WTC11 (cell line): Measurements from ENCODE around the gene ITCH. TPM values are rescaled to one million over a fixed set of nuclear protein-coding genes. Genes with fewer than 3 reads are reported as not detected.

Experiments
- ATAC-seq: fragments of 200-7000 bp; cut with Tn5 transposase; 2 replicates; pipeline ENCODE4 v1.10.0; 2021; ENCODE audit warnings: mild to moderate bottlenecking, moderate library complexity
- CTCF ChIA-PET: fragments of 300-600 bp; sonication (Branson Sonifier 250); formaldehyde crosslinking; loops from one replicate; lab custom pipeline; 2021; ENCODE audit warnings: antibody characterized with exemption; lab: Charles Lee
- POLR2A ChIA-PET: fragments of 350-600 bp; sonication (Branson Sonifier 250); formaldehyde crosslinking; loops from one replicate; lab custom pipeline; 2021; ENCODE audit warnings: antibody characterized with exemption; lab: Charles Lee
- DNase-seq: peaks from one replicate; pipeline ENCODE4 v3.0.0; 2021; ENCODE audit warnings: low spot score
- H3K27ac Mint-ChIP-seq: 2 replicates; pipeline ENCODE4 v1.8.0; 2021; ENCODE audit warnings: mixed read lengths
- H3K27me3 Mint-ChIP-seq: 2 replicates; pipeline ENCODE4 v1.8.0; 2021; ENCODE audit warnings: low read depth, mild to moderate bottlenecking, moderate library complexity, mixed read lengths
- H3K36me3 Mint-ChIP-seq: 2 replicates; pipeline ENCODE4 v1.8.0; 2021; ENCODE audit warnings: mixed read lengths
- H3K4me1 Mint-ChIP-seq: 2 replicates; pipeline ENCODE4 v1.8.0; 2022; ENCODE audit warnings: mixed read lengths
- H3K4me3 Mint-ChIP-seq: 2 replicates; pipeline ENCODE4 v1.8.0; 2021; ENCODE audit warnings: mild to moderate bottlenecking, moderate library complexity, mixed read lengths
- H3K9me3 Mint-ChIP-seq: 2 replicates; pipeline ENCODE4 v1.8.0; 2021; ENCODE audit warnings: mixed read lengths
- KAT7 ChIP-seq: sonication (generic); formaldehyde crosslinking; IDR thresholded peaks from 2 replicates; pipeline ENCODE4 v1.8.1; 2023; ENCODE audit warnings: missing genetic modification reagents, mild to moderate bottlenecking, borderline replicate concordance
- NFATC4 ChIP-seq: fragments of 250-450 bp; sonication (Bioruptor Pico); IDR thresholded peaks from 2 replicates; pipeline ENCODE4 v1.9.0; 2021; ENCODE audit warnings: mild to moderate bottlenecking
- NR3C1 ChIP-seq: sonication (generic); formaldehyde crosslinking; conservative IDR thresholded peaks from 2 replicates; pipeline ENCODE4 v1.8.1; 2023; ENCODE audit warnings: low read depth, mild to moderate bottlenecking, missing genetic modification reagents
- ZNF121 ChIP-seq: sonication (generic); formaldehyde crosslinking; IDR thresholded peaks from 2 replicates; pipeline ENCODE4 v1.8.0; 2023; ENCODE audit warnings: missing genetic modification reagents
- total RNA-seq: library from RNA; stranded (reverse); gene quantifications from 3 replicates; pipeline ENCODE4 v1.2.3, GENCODE V29; 2021
- TF ChIP-seq, protein P1 (sequence below): fragments of 250-450 bp; sonication (Bioruptor Pico); IDR thresholded peaks from 2 replicates; pipeline ENCODE4 v1.8.0; 2021; ENCODE audit warnings: mild to moderate bottlenecking
- TF ChIP-seq, protein P2 (sequence below): sonication (generic); formaldehyde crosslinking; IDR thresholded peaks from 2 replicates; pipeline ENCODE4 v1.8.1; 2022; ENCODE audit warnings: mild to moderate bottlenecking, moderate library complexity, missing genetic modification reagents
- TF ChIP-seq, protein P3 (sequence below): sonication (generic); formaldehyde crosslinking; IDR thresholded peaks from 2 replicates; pipeline ENCODE4 v1.8.0; 2023; ENCODE audit warnings: missing genetic modification reagents, mild to moderate bottlenecking, borderline replicate concordance
- TF ChIP-seq, protein P4 (sequence below): sonication (generic); formaldehyde crosslinking; IDR thresholded peaks from 2 replicates; pipeline ENCODE4 v1.8.0; 2022; ENCODE audit warnings: mild to moderate bottlenecking, missing genetic modification reagents
- TF ChIP-seq, protein P5 (sequence below): sonication (generic); formaldehyde crosslinking; conservative IDR thresholded peaks from 2 replicates; pipeline ENCODE4 v1.8.1; 2022; ENCODE audit warnings: mild to moderate bottlenecking, missing genetic modification reagents
- TF ChIP-seq, protein P6 (sequence below): sonication (generic); formaldehyde crosslinking; IDR thresholded peaks from 2 replicates; pipeline ENCODE4 v1.8.0; 2023; ENCODE audit warnings: mild to moderate bottlenecking, missing genetic modification reagents

Gene ITCH
- total RNA-seq, 1 experiment from 2014 or later, result 35.8 TPM

DNA sequence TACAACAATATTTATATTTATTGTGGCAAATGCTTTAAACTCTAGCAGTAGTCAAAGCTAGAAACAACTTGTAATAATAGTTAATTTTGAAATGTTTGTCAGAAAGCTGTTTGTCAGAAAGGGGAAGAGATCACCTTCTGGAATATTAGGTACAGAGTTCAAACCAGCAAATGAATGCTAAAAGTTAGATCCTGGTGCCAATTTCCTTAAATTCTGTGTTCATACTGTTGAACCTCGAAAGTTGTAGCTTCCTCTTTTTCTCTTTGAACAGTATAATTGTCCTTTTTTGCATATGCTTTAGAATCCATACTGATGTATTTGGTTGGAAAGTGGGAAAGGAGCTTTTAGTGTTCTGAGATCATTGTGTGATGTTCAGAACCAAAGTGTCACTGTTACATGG is 22.4 kb downstream of the ITCH start (continued):
- TF ChIP-seq, protein P1, sequence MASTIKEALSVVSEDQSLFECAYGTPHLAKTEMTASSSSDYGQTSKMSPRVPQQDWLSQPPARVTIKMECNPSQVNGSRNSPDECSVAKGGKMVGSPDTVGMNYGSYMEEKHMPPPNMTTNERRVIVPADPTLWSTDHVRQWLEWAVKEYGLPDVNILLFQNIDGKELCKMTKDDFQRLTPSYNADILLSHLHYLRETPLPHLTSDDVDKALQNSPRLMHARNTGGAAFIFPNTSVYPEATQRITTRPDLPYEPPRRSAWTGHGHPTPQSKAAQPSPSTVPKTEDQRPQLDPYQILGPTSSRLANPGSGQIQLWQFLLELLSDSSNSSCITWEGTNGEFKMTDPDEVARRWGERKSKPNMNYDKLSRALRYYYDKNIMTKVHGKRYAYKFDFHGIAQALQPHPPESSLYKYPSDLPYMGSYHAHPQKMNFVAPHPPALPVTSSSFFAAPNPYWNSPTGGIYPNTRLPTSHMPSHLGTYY, result no peak

DNA sequence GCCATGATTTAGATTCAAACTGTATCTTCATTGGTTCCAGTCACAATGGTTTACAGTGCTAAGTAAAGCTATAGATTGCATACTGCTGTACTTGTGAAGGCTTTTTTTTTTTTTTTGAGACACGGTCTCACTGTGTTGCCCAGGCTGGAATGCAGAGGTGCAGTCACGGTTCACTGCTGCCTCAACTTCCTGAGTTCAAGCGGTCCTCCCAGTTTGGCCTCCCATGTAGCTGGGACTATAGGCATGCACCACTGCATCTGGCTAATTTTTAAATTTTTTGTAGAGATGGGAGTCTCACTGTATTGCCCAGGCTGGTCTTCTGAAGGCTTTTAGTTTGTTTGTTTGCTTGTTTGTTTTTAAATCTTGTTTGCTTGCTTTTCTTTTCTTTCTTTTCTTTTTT is 24.9 kb downstream of the ITCH start:
- Mint-ChIP-seq H3K4me3 (no peak overlapping the region), H3K27me3 (no peaks in the 10 kb centered on the region), H3K36me3 (peaks cover 8% of the 10 kb centered on the region; the same call in 1 of the 2 replicates), H3K9me3 (no peaks in the 10 kb centered on the region), H3K27ac (peak overlapping the region; percentile 29; the same call in 1 of the 2 replicates), H3K4me1 (peaks cover 21% of the 10 kb centered on the region)
- POLR2A ChIA-PET, result interaction anchor here (0.6 to 1.0 kb wide), 2 partner anchors 15 to 25 kb away, joined by 3 read pairs; partner anchors contain the start of gene ITCH
- ATAC-seq, result no peak
- TF ChIP-seq NR3C1 (CRISPR knock-in tag) (no peak), KAT7 (CRISPR knock-in tag) (no peak), ZNF121 (CRISPR knock-in tag) (peak; percentile 91)
- TF ChIP-seq, protein P2, sequence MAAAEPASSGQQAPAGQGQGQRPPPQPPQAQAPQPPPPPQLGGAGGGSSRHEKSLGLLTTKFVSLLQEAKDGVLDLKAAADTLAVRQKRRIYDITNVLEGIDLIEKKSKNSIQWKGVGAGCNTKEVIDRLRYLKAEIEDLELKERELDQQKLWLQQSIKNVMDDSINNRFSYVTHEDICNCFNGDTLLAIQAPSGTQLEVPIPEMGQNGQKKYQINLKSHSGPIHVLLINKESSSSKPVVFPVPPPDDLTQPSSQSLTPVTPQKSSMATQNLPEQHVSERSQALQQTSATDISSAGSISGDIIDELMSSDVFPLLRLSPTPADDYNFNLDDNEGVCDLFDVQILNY, result no peak
- TF ChIP-seq, protein P3, sequence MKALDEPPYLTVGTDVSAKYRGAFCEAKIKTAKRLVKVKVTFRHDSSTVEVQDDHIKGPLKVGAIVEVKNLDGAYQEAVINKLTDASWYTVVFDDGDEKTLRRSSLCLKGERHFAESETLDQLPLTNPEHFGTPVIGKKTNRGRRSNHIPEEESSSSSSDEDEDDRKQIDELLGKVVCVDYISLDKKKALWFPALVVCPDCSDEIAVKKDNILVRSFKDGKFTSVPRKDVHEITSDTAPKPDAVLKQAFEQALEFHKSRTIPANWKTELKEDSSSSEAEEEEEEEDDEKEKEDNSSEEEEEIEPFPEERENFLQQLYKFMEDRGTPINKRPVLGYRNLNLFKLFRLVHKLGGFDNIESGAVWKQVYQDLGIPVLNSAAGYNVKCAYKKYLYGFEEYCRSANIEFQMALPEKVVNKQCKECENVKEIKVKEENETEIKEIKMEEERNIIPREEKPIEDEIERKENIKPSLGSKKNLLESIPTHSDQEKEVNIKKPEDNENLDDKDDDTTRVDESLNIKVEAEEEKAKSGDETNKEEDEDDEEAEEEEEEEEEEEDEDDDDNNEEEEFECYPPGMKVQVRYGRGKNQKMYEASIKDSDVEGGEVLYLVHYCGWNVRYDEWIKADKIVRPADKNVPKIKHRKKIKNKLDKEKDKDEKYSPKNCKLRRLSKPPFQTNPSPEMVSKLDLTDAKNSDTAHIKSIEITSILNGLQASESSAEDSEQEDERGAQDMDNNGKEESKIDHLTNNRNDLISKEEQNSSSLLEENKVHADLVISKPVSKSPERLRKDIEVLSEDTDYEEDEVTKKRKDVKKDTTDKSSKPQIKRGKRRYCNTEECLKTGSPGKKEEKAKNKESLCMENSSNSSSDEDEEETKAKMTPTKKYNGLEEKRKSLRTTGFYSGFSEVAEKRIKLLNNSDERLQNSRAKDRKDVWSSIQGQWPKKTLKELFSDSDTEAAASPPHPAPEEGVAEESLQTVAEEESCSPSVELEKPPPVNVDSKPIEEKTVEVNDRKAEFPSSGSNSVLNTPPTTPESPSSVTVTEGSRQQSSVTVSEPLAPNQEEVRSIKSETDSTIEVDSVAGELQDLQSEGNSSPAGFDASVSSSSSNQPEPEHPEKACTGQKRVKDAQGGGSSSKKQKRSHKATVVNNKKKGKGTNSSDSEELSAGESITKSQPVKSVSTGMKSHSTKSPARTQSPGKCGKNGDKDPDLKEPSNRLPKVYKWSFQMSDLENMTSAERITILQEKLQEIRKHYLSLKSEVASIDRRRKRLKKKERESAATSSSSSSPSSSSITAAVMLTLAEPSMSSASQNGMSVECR (CRISPR knock-in tag), result no peak
- no peak for DNase-seq
- CTCF ChIA-PET, result interaction anchor here (4.5 kb wide), 1 partner anchor 75 kb away, joined by 36 read pairs; no protein-coding TSS in a partner anchor

DNA sequence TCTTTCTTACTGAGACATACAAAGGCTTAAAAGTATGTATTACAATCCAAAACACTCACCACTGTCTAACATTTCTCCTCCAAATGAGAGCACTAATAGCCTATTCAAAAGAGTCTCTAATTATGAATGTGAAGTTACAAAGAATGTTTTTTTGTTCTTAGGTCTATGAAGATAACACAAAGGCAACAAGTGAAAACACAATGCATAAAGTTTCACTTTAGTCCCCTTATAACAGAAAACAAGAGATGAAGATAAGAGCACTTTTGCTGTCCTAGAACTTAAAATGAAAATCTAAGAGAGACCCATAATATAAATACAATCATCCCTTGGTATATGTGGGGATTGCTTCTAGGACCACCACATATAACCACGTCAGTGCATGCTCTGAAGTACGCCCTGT is 25.6 kb downstream of the ITCH start:
- no peak for DNase-seq
- Mint-ChIP-seq H3K4me1 (peaks cover 21% of the 10 kb centered on the region), H3K9me3 (no peaks in the 10 kb centered on the region), H3K27me3 (no peaks in the 10 kb centered on the region), H3K27ac (peak overlapping the region; percentile 29; the same call in 1 of the 2 replicates), H3K36me3 (peaks cover 15% of the 10 kb centered on the region), H3K4me3 (no peak overlapping the region)
- CTCF ChIA-PET, result interaction anchor here (4.5 kb wide), 1 partner anchor 76 kb away, joined by 36 read pairs; no protein-coding TSS in a partner anchor
- no peak for ATAC-seq
- TF ChIP-seq, protein P4, sequence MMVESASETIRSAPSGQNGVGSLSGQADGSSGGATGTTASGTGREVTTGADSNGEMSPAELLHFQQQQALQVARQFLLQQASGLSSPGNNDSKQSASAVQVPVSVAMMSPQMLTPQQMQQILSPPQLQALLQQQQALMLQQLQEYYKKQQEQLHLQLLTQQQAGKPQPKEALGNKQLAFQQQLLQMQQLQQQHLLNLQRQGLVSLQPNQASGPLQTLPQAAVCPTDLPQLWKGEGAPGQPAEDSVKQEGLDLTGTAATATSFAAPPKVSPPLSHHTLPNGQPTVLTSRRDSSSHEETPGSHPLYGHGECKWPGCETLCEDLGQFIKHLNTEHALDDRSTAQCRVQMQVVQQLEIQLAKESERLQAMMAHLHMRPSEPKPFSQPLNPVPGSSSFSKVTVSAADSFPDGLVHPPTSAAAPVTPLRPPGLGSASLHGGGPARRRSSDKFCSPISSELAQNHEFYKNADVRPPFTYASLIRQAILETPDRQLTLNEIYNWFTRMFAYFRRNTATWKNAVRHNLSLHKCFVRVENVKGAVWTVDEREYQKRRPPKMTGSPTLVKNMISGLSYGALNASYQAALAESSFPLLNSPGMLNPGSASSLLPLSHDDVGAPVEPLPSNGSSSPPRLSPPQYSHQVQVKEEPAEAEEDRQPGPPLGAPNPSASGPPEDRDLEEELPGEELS (CRISPR knock-in tag), result no peak
- TF ChIP-seq, protein P5, sequence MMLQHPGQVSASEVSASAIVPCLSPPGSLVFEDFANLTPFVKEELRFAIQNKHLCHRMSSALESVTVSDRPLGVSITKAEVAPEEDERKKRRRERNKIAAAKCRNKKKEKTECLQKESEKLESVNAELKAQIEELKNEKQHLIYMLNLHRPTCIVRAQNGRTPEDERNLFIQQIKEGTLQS (CRISPR knock-in tag), result no peak
- no peak for TF ChIP-seq NFATC4 (CRISPR knock-in tag)
- TF ChIP-seq, protein P6, sequence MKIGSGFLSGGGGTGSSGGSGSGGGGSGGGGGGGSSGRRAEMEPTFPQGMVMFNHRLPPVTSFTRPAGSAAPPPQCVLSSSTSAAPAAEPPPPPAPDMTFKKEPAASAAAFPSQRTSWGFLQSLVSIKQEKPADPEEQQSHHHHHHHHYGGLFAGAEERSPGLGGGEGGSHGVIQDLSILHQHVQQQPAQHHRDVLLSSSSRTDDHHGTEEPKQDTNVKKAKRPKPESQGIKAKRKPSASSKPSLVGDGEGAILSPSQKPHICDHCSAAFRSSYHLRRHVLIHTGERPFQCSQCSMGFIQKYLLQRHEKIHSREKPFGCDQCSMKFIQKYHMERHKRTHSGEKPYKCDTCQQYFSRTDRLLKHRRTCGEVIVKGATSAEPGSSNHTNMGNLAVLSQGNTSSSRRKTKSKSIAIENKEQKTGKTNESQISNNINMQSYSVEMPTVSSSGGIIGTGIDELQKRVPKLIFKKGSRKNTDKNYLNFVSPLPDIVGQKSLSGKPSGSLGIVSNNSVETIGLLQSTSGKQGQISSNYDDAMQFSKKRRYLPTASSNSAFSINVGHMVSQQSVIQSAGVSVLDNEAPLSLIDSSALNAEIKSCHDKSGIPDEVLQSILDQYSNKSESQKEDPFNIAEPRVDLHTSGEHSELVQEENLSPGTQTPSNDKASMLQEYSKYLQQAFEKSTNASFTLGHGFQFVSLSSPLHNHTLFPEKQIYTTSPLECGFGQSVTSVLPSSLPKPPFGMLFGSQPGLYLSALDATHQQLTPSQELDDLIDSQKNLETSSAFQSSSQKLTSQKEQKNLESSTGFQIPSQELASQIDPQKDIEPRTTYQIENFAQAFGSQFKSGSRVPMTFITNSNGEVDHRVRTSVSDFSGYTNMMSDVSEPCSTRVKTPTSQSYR (CRISPR knock-in tag), result no peak
- POLR2A ChIA-PET, result no interaction called here
